Mucosa of stomach (tissue), 1 donor: Measurements from ENCODE around the gene RNF186.
A peak's percentile ranks its signal among the peaks of the same experiment; 100 is the strongest.
"Not testable (repeated sequence)": the region's sequence is repeated elsewhere in the genome, so short reads cannot be mapped to it uniquely, and the experiment has no call there.

Source experiments
- H3K27me3 ChIP-seq: one replicate; pipeline ENCODE4 v1.7.0; 2013; ENCODE audit warnings: mild to moderate bottlenecking, low read length; ENCODE audit not compliant: control insufficient read depth, insufficient read depth
- H3K36me3 ChIP-seq: one replicate; pipeline ENCODE4 v1.7.0; 2013; ENCODE audit warnings: low read length; ENCODE audit not compliant: control insufficient read depth, insufficient read depth
- H3K4me1 ChIP-seq: one replicate; pipeline ENCODE4 v1.7.0; 2013; ENCODE audit warnings: mild to moderate bottlenecking, low read length; ENCODE audit not compliant: control insufficient read depth, insufficient read depth
- H3K4me3 ChIP-seq: one replicate; pipeline ENCODE4 v1.7.0; 2013; ENCODE audit warnings: low read length
- H3K9ac ChIP-seq: one replicate; pipeline ENCODE4 v1.7.0; 2013; ENCODE audit warnings: mild to moderate bottlenecking, low read length, moderate library complexity
- H3K9me3 ChIP-seq: one replicate; pipeline ENCODE4 v1.7.0; 2013; ENCODE audit warnings: mild to moderate bottlenecking, low read length, moderate library complexity; ENCODE audit not compliant: control insufficient read depth
- donor health status: Pancreatic carcinoma.

RNF186 gene

DNA sequence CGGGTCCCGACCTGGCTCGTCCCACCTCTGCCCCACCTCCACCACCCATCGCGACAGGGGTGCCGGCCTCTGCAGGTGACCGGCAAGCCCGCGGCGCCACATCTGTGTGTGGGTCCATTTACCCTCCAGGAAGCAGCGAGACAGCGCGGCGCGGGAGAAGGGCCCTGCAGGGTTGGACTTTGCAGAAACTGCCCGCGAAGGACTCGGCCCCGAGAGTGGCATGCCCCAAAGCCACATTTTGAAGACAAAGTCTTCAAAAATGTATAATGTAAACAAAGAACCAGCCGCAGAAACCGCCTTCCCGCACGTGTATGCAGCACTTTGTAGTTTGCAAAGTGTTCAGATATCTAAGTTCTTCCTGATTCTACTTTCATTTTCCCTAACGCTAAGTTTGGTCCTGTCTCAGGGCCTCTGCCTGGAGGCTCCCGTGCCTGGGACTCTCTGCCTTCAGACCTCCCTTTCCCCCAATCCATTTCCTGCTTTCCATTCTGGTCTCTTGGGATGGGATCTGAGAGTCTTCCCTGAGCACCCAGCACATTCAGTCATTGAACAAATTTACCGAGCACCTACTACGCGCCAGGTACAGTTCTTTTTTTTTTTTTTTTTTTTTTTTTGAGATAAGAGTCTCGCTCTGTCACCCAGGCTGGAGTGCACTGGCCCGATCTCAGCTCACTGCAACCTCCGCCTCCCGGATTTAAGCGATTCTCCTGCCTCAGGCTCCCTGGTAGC lies 14.8 kb downstream of the RNF186 start:
- peak overlapping the region; percentile 83 for H3K9ac ChIP-seq
- peak overlapping the region; percentile 51 for H3K4me3 ChIP-seq
- H3K27me3 ChIP-seq = no peaks in the 10 kb centered on the region

GRCh38 chr1:19799230-19800075 lies 15.6 kb downstream of the RNF186 start, which contains the start of gene TMCO4:
TSS of gene TMCO4 (minus strand) at chr1:19799916. CDS start at chr1:19780758, 19,158 bp downstream.
- Histone ChIP-seq H3K36me3 (no peaks in the 10 kb centered on the region), H3K4me3 (peak within 1 kb of the TSS; percentile 87), H3K4me1 (peaks cover 14% of the 10 kb centered on the region), H3K9me3 (no peaks in the 10 kb centered on the region), H3K27me3 (no peaks in the 10 kb centered on the region), H3K9ac (peak within 1 kb of the TSS; percentile 97)

More for the DNA sequence above, 14.8 kb downstream of the RNF186 start:
- H3K4me1 ChIP-seq = peaks cover 14% of the 10 kb centered on the region
- H3K9me3 ChIP-seq = no peaks in the 10 kb centered on the region
- H3K36me3 ChIP-seq = no peaks in the 10 kb centered on the region

DNA sequence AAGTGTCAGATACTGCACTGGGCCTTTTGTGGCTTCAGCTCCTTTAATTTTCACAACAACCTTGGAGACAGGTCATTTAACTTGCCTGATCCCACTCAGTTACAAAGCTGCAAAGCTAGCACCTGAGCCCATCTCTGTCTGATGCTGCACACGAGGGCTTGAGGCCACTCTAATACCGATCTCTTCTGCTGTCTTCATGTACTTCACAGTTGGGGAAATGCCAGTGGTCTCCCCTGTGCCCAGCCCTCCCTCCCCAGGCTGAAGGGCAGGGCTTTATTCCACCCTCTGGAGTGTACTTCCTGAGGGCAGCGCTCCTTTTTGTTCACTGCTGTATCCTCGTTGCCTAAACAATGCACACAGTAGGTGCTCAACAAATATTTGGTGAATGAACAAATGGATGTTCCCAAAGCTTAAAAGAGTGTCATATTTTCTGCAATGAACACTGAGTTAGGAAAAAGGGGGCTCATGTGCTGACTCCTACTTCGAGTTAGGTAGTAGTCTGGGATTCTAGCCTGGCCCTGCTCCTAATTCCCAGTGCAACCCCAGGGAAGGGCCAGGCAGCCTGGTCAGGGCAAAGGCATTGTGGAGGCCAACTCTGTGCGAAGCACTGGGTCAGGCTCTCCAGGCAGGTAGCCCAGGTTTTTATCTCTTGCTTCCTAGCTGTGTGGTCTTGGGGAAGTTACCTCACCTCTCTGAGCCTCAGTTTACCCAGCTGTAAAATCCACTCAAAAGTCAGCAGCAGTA lies 16.4 kb downstream of the RNF186 start:
- H3K9ac ChIP-seq = peak overlapping the region; percentile 97
- peaks cover 21% of the 10 kb centered on the region for H3K4me1 ChIP-seq
- H3K4me3 ChIP-seq = peak overlapping the region; percentile 87
- no peaks in the 10 kb centered on the region for H3K9me3 ChIP-seq
- H3K36me3 ChIP-seq = no peaks in the 10 kb centered on the region
- no peaks in the 10 kb centered on the region for H3K27me3 ChIP-seq

DNA sequence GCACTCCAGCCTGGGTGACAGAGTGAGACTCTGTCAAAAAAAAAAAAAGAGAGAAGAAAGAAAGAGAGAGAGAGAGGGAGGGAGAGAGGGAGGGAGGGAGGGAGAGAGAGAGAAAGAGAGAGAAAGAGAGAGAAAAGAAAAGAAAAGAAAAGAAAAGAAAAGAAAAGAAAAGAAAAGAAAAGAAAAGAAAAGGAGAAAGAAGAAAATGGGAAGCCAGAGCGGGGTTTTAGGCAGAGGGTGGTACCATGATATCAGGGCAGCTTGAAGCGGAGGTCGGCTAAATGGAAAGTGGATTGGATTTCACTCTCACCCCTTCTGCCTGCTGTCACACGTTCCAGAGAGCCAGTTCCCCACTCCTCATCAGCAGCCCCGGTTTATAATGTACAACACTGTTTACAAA lies 17.3 kb downstream of the RNF186 start:
- Histone ChIP-seq H3K9me3 (no peaks in the 10 kb centered on the region), H3K27me3 (no peaks in the 10 kb centered on the region), H3K36me3 (no peaks in the 10 kb centered on the region), H3K9ac (no peak overlapping the region), H3K4me1 (peaks cover 21% of the 10 kb centered on the region), H3K4me3 (no peak overlapping the region)

GRCh38 chr1:19794583-19794982 lies 20.5 kb downstream of the RNF186 start:
- Histone ChIP-seq H3K27me3 (no peaks in the 10 kb centered on the region), H3K9ac (no peak overlapping the region), H3K4me1 (peaks cover 21% of the 10 kb centered on the region), H3K4me3 (no peak overlapping the region), H3K36me3 (peaks cover 6% of the 10 kb centered on the region), H3K9me3 (no peaks in the 10 kb centered on the region)

DNA sequence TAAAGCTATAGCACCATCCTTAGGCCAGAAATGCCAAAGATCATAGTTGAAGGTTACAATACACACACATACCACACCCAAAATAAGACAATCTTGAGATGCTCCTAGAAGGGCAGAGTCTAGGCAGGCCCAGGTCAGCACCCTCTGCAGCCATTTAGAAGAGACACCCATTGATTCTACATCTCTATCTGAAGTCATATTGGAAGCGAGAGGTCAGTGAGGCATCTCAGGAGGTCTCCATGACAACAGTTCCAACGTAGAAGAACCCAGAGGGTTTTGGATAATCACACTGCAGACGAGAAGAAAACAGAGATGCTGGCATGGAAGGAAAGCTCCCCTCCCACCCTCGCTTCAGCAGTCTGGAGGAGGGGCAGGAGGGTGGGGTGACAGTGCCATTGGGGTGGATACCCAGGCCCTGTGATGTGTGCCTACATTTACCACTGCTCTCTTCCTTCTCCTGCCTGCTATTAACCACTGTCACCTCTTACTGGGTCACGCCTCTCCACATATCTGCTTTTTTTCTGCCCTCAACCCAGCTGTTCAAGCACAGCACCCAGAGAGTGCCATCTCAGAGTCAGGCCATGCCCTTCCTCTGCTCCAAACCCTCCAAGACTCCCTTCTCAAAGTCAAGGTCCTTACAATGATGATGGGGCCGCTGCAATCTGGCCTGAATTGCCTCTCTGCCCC lies 21.6 kb downstream of the RNF186 start:
- no peaks in the 10 kb centered on the region for H3K27me3 ChIP-seq
- no peak overlapping the region for H3K4me3 ChIP-seq
- peaks cover 6% of the 10 kb centered on the region for H3K36me3 ChIP-seq
- peaks cover 11% of the 10 kb centered on the region for H3K4me1 ChIP-seq
- H3K9me3 ChIP-seq = no peaks in the 10 kb centered on the region
- H3K9ac ChIP-seq = no peak overlapping the region

DNA sequence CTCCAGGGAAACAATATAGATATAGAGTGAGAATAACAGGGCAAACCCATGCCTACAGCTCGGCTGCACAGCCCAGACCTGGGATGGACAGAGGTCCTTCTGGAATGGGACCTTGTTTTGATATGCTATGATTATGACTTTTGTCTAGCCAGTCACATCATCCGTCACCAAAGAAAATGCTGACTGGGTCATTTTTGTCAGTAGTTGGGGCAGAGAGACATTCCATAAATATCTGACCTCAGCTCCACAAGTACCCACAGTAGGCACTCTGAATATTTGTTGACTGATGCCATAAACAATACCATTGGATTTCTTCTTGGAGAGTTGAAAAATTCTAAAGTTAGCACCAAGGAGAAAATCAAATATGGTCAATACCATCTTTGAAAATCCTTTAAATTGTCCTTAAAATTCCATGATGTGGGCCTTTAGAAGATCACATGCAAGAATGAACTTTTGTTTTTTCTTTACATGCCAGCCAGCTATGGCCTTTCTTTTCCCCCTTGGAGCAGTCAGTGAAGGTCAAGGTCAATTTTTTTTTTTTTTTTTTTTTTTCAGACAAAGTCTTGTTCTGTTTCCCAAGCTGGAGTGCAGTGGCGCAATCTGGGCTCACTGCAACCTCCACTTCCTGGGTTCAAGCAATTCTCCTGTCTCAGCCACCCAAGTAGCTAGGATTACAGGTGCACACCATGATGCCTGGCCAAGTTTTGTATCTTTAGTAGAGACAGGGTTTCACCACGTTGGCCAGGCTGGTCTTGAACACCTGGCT lies 22.7 kb downstream of the RNF186 start:
- Histone ChIP-seq H3K9me3 (no peaks in the 10 kb centered on the region), H3K4me1 (peaks cover 8% of the 10 kb centered on the region), H3K9ac (no peak overlapping the region), H3K36me3 (peaks cover 6% of the 10 kb centered on the region), H3K4me3 (no peak overlapping the region), H3K27me3 (no peaks in the 10 kb centered on the region)

GRCh38 chr1:19790061-19790975 lies 24.8 kb downstream of the RNF186 start:
- H3K36me3 ChIP-seq, H3K9me3 ChIP-seq, H3K9ac ChIP-seq, H3K4me3 ChIP-seq, H3K27me3 ChIP-seq: not testable (repeated sequence)
- peaks cover 14% of the 10 kb centered on the region for H3K4me1 ChIP-seq

GRCh38 chr1:19786988-19787423 lies 28.1 kb downstream of the RNF186 start:
- H3K4me3 ChIP-seq = no peak overlapping the region
- no peaks in the 10 kb centered on the region for H3K27me3 ChIP-seq
- no peaks in the 10 kb centered on the region for H3K9me3 ChIP-seq
- no peak overlapping the region for H3K9ac ChIP-seq
- peaks cover 6% of the 10 kb centered on the region for H3K4me1 ChIP-seq
- peaks cover 6% of the 10 kb centered on the region for H3K36me3 ChIP-seq

GRCh38 chr1:19785660-19786059 lies 29.4 kb downstream of the RNF186 start:
- Histone ChIP-seq H3K4me3 (no peak overlapping the region), H3K9me3 (no peaks in the 10 kb centered on the region), H3K4me1 (peaks cover 6% of the 10 kb centered on the region), H3K9ac (no peak overlapping the region), H3K36me3 (no peaks in the 10 kb centered on the region), H3K27me3 (no peaks in the 10 kb centered on the region)
